COLO668 (cell line): ENCODE measurements around the gene NHSL1.

Experiments used
- DNase-seq: peaks from one replicate; lab custom pipeline; 2025; ENCODE audit not compliant: unreplicated experiment; lab: John Stamatoyannopoulos, UW

The NHSL1 gene

DNA sequence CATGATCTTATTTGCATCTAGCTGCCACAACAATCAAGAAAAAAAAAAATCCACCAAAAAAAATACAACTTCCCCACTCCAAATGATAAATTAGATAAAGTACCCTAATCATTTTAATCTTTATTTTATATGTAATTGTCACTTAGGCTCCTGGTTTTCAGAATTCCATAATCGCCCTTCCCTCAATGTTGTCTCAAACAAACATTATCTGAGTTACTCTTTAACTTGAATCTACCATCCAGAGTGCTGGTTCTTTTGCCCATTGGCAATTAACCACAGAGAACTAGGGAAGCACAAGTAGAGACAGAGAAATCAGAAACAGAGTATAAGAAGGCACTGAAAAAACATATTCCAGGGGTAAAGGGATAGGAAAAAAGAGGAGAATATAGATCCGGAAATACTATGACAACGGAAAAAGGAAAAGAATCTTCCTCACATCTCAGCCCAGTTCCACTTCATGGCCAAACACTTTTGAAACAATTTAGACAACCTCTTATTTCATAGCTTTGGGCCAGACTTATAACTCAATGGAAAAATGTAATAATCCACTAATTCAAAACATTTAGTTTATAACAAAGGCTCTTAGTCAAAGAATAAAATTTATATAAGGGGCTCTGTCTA, 861 bp upstream of the NHSL1 start:
- no peak for DNase-seq

- no peak for DNase-seq
Observed at GRCh38 chr6:138498629-138499302, 528 bp downstream of the NHSL1 start.

DNA sequence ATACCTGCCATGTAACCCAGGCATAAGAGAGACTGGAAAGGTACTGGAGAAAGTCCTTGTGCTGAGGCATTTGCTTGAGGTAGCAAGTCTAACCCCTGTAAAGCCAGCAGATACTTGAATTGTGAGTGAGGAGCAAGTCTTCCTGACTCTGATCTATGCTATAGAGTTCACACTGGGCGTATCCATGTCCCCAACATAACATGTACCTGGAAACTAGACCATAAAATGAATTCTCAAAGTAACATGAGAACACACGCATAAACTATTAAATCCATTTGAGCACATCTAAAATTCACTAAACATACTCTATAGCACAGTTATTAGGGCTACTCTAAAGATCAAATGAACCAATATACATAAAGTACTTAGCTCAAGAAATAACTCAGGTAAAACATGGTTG, 2.0 kb downstream of the NHSL1 start:
- no peak for DNase-seq

DNA sequence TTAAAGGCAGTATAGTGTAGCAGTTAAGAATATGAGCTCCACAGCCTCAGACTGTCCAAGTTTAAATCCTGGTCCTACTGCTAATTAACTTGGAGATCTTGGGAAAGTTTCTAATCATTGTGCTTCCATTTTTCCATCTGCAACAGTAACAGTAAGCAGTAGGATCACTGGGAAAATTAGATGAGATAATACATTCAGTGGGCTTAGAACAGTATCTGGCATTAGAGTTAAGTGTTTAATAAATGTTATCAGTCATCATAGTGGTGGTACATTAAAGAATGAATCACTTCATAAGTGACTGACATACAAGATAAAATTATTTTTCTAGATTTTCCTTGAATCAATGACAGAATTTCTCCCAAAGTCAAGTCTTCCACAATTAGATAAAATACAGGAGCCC, 5.0 kb downstream of the NHSL1 start:
- no peak for DNase-seq

DNA sequence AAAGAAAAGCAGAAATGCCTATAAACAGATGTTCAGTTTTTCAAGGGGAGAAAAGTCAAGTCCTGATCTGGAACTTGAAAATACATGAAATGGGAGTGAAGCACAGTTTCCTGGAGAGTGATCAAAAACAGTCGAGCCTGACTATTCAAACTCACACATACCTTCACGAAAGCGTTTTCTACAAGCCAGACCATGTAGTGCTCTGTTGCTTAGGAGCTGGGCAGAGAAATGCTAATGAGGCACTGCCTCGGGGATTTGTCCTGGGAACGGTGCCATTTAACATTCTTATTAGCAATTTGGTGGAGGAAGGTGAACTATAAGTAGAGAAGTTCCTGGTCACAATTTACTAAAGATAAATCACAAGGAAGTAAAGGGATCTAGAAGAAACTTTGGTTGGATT, 5.9 kb downstream of the NHSL1 start:
- DNase-seq: no peak

- DNase-seq: no peak
Observed at GRCh38 chr6:138492871-138493270, 6.4 kb downstream of the NHSL1 start.

GRCh38 chr6:138492113-138492512, 7.2 kb downstream of the NHSL1 start:
- DNase-seq: no peak

- DNase-seq: no peak
Observed at GRCh38 chr6:138491017-138491416, 8.3 kb downstream of the NHSL1 start.

GRCh38 chr6:138489846-138490245, 9.4 kb downstream of the NHSL1 start:
- no peak for DNase-seq

- DNase-seq: no peak
Observed at GRCh38 chr6:138487102-138487604, 12.1 kb downstream of the NHSL1 start.

DNA sequence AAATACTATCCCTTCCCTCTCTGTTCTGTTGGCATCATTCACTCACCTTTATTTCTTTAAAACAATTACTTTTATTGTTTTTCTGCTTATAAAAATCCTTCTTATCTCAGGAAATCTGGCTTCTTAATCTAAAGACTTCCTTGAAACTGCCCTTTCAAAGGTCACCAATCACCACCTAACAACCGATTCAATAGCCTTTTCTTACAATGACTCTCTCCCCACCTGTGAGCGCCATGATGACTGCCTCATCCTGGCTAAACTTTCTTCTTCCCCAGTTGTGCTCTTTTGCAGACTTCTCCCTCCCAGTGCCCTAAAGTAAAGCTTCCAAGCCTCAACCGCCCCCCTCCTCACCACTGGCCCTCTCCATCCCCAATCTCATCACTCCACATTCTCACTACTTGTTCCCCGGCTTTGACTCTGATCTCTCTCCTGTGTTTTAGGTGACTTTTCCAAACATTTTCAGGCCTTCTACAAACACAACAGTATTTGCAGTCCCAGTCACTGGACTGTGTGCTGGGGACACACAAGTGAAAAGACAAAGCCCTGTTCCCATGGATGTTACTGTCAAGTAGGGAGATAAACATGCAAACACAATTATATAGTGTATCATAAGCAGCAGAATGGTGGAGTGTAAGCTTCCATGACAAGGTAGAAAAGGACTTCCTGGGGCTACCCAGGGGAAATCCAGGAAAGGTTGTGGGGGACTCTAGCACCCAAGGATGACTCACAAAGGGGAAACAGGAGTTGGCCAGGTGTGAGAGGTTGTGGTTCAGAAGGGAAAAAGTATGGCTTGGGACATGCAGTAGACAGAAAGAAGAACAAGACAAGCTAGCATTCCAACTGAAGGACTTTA, 12.8 kb downstream of the NHSL1 start:
- peak; percentile 48 for DNase-seq

- DNase-seq: no peak
Observed at GRCh38 chr6:138485586-138486248, 13.6 kb downstream of the NHSL1 start.

GRCh38 chr6:138485005-138485545, 14.2 kb downstream of the NHSL1 start:
- DNase-seq: no peak

DNA sequence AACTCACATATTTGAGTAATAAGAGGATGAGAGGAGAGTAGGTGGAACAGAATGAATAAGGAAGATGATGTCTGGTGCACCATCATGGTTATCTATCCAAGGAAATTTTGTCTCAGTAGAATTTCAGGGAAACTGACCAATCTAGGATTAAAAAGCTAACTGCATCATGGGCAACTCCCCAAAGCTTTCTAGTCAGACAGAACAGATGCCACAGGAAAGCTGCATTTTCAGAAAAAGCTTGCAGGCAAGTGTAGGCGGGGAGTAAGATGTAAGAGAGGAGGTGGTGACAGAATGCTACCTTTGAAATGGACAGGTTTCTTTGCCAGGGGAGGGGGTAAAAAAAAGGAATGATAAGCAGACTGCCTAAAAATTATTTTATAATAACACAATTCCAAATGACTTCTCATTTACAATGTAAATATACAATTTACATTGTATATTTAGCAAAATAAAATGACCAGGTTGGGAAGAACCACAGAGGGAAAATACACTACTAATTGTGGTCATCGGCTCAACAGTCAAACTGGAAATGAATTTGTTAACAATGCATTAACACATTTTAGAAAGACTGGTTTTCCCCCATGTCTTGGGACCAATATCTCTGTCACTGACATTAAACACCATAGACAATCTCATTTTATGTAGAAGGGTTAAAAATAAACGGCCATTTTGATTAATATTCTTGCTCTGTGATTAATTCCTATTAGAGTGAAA, 15.1 kb downstream of the NHSL1 start:
- no peak for DNase-seq

DNA sequence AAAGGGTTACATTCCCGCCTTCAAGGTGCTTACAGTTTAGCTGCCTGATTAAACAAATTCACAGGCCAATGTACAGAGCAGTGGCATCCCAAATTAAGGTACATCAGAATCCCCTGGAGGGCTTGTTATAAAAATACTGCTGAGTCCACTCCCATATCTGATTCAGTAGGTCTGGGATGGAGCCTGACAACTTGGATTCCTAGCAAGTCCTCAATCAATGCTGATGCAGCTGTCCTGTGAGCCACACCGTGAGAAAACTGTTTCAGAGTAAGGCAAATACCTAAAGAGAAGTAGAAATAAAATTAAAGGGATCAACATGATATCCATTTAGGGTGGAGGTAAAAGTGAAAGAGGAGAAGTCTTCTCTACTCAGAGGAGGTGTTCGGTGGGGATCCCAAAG, 16.5 kb downstream of the NHSL1 start:
- no peak for DNase-seq

GRCh38 chr6:138480279-138480949, 18.9 kb downstream of the NHSL1 start:
- no peak for DNase-seq

GRCh38 chr6:138477913-138478539, 21.3 kb downstream of the NHSL1 start:
- DNase-seq: no peak

GRCh38 chr6:138476116-138476515, 23.2 kb downstream of the NHSL1 start:
- DNase-seq: no peak

DNA sequence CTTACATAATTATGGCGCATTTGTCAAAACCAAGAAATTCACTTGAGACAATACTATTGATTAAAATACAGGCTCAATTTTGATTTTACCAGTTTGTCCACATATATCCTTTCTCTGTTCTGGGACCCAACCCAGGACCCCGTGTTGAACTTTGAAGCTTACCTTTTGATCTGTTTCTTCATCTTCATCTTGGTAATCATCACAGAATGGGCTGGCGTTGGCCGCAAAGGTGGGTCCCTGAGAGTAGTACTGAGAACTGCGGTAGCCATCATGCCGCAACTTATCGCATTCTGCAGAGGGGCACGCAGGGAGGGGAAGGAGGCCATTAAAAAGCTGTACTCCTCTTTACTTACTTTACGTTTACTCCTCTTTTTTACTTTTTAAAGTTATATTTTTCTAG, 26.1 kb downstream of the NHSL1 start:
- DNase-seq: no peak
